Glomerular endothelial cell (primary cell): ENCODE measurements around the gene FKBP1B. TPM values are rescaled to one million over a fixed set of nuclear protein-coding genes. Genes with fewer than 3 reads are reported as not detected.
"Not testable (repeated sequence)": the region's sequence is repeated elsewhere in the genome, so short reads cannot be mapped to it uniquely, and the experiment has no call there.

Experiments used
- DNase-seq: peaks from one replicate; pipeline ENCODE4 v3.0.0-alpha.2; 2011; ENCODE audit warnings: low read depth, low spot score; ENCODE audit errors: extremely low read depth
- total RNA-seq: library from RNA; depleted of rRNA; stranded (reverse); fragments of >200 nt; gene quantifications from 2 replicates; pipeline ENCODE4 v1.2.3, GENCODE V29; 2015

Gene FKBP1B
- total RNA-seq, 1 donor from 2014 or later: 14.9 TPM

- DNase-seq: no peak
Measured at GRCh38 chr2:24055750-24056149, 6.2 kb downstream of the FKBP1B start.

GRCh38 chr2:24058564-24059271 is 9.2 kb downstream of the FKBP1B start:
- DNase-seq: no peak

- DNase-seq: no peak
Measured at GRCh38 chr2:24065341-24065740, 15.8 kb downstream of the FKBP1B start.

- no peak for DNase-seq
Measured at GRCh38 chr2:24072259-24072658, 22.7 kb downstream of the FKBP1B start.

- no peak for DNase-seq
Measured at GRCh38 chr2:24073816-24074215, 24.3 kb downstream of the FKBP1B start.

- no peak for DNase-seq
Measured at GRCh38 chr2:24075259-24075658, 25.7 kb downstream of the FKBP1B start.

- peak; percentile 94 for DNase-seq
Measured at GRCh38 chr2:24075915-24076848, 26.6 kb downstream of the FKBP1B start, which contains the start of gene SF3B6. Gene SF3B6, minus strand, starts transcription at chr2:24076326. Its CDS starts 97 bp downstream, at chr2:24076229.

GRCh38 chr2:24076849-24077534 is 27.5 kb downstream of the FKBP1B start:
- DNase-seq: no peak

GRCh38 chr2:24077535-24077877 is 28.0 kb downstream of the FKBP1B start:
- DNase-seq: no peak

- no peak for DNase-seq
Measured at GRCh38 chr2:24077879-24078278, 28.3 kb downstream of the FKBP1B start.

- no peak for DNase-seq
Measured at GRCh38 chr2:24080701-24081100, 31.2 kb downstream of the FKBP1B start.

- no peak for DNase-seq
Measured at GRCh38 chr2:24082787-24083566, 33.4 kb downstream of the FKBP1B start.

GRCh38 chr2:24083567-24084385 is 34.2 kb downstream of the FKBP1B start:
- DNase-seq: no peak

- no peak for DNase-seq
Measured at GRCh38 chr2:24084386-24085199, 35.1 kb downstream of the FKBP1B start, which contains the start of gene TP53I3. Gene TP53I3, minus strand, starts transcription at chr2:24084834. Its CDS starts 508 bp downstream, at chr2:24084326.

- no peak for DNase-seq
Measured at GRCh38 chr2:24085200-24085489, 35.6 kb downstream of the FKBP1B start.

- DNase-seq: no peak
Measured at GRCh38 chr2:24086241-24086640, 36.7 kb downstream of the FKBP1B start.

- DNase-seq: no peak
Measured at GRCh38 chr2:24087032-24087431, 37.5 kb downstream of the FKBP1B start.

- DNase-seq: no peak
Measured at GRCh38 chr2:24088821-24089359, 39.3 kb downstream of the FKBP1B start.

- not testable (repeated sequence) for DNase-seq
Measured at GRCh38 chr2:24093270-24093669, 43.7 kb downstream of the FKBP1B start.
